Measurements from ENCODE around the gene DNAH14.
"Not testable (repeated sequence)": the region's sequence is repeated elsewhere in the genome, so short reads cannot be mapped to it uniquely, and the experiment has no call there.

DNAH14 gene

DNA sequence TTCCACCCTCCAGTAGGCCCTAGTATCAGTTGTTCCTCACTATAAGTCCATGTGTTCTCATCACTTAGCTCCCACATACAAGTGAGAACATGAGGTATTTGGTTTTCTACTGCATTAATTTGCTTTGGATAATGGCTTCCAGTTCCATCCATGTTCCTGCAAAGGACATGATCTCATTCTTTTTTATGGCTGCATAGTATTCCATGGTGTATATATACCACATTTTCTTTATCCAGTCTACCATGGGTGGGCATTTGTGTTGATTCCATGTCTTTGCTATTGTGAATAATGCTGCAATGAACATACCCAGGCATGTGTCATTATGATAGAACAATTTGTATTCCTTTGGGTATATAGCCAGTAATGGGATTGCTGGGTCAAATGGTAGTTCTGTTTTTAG, 218.3 kb downstream of the DNAH14 start:
- not testable (repeated sequence) for DNase-seq (ENCODE audit: low read depth, low spot score)

GRCh38 chr1:225152061-225152460, 222.6 kb downstream of the DNAH14 start:
- DNase-seq (ENCODE audit: low read depth, low spot score), result no peak

- DNase-seq (ENCODE audit: low read depth, low spot score), result no peak
Observed at GRCh38 chr1:225155555-225155954, 226.1 kb downstream of the DNAH14 start.

GRCh38 chr1:225156254-225156653, 226.8 kb downstream of the DNAH14 start:
- DNase-seq (ENCODE audit: low read depth, low spot score), result no peak

DNA sequence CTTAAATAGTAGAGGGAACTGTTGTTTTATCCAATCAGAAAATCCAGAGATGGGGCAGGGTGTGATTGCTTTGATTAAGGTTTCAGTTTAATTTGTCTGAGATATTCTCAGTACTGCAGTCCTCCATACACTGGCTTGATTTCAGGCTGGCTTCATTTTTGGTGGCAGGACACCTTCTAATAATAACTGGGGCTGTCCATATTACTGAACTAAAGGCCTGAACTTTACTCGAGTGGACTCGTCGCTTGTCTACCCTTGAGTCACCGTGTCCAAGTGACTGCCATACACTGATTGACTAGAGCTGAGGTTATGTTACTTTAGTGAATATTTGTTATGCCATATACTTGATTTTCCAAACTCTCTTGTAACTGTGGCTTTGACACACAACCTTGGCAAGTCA, 228.8 kb downstream of the DNAH14 start:
- DNase-seq (ENCODE audit: low read depth, low spot score), result no peak

DNA sequence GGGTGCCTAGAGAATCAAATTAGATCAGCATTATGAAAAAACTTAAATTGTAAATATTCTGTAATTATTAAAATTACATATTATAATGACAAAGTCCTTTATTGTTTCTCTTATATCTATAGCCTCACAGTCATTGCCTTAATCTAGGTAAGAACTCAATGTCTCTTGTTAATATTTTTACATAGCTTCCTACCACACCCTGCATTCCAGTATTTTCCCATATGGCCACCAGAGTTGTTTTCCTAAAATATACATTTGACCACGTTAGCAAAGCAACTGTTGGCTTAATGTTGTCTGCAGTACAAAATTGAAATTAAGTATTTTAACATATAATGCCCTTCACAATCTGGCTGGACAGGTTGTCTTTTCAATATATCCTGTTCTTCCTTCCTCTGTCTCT, 230.3 kb downstream of the DNAH14 start:
- DNase-seq (ENCODE audit: low read depth, low spot score), result no peak

DNA sequence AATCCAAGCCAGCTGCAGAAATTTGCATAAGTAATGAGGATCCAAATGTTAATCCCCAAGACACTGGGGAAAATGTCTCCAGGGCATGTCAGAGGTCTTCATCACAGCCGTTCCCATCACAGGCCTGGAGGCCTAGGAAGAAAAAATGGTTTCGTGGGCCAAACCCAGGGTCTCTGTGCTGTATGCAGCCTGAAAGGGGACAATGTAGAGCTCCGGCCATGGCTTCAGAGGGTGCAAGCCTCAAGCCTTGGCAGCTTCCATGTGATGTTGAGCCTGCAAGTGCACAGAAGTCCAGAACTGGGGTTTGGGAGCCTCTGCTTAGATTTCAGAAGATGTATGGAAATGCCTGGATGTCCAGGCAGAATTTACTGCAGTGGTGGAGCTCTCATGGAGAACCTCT, 247.9 kb downstream of the DNAH14 start:
- not testable (repeated sequence) for DNase-seq (ENCODE audit: low read depth, low spot score)

GRCh38 chr1:225179686-225180085, 250.2 kb downstream of the DNAH14 start:
- no peak for DNase-seq (ENCODE audit: low read depth, low spot score)

DNA sequence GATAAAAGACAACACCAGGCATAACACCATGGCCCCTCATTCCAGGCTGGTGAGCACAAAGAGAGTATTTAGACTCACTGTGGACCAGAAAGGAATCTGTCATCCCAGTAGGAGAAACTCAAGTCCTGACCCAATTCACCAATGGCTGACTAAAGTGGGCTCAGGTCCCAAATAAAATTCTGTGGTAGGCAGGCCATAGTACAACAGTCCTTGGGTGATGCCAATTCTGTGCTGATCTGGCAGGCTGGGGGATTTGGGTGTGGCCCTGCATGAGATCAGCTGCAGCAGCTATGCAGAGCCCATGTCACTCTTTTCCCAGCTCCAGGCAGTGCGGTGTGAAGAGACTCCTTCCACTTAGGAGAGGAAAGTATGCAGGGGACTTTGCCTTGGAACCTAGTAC, 253.2 kb downstream of the DNAH14 start:
- DNase-seq (ENCODE audit: low read depth, low spot score), result no peak

GRCh38 chr1:225191199-225191753, 261.8 kb downstream of the DNAH14 start:
- DNase-seq (ENCODE audit: low read depth, low spot score), result no peak

GRCh38 chr1:225201447-225201846, 272.0 kb downstream of the DNAH14 start:
- DNase-seq (ENCODE audit: low read depth, low spot score), result no peak

- DNase-seq (ENCODE audit: low read depth, low spot score), result no peak
Observed at GRCh38 chr1:225207791-225208190, 278.3 kb downstream of the DNAH14 start.

DNA sequence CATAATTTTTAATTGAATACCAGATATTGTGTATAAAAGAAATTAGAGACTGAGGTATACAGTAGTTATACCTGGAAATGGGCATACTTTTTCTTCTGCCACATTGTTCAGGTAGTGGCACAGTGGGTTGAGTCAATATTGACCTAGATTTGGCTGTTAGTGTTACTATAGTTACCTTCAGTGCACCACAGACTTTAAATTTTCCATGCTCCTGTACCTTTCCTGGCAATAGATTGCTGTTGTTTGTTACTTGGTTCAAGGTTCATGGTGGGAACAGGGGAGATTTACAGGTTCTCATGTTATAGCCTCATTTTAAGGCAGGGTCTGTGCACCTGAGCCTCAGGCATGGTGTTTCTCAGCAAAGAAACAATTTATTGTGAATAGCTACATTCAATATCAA, 279.7 kb downstream of the DNAH14 start:
- no peak for DNase-seq (ENCODE audit: low read depth, low spot score)

- DNase-seq (ENCODE audit: low read depth, low spot score), result not testable (repeated sequence)
Observed at GRCh38 chr1:225210180-225210579, 280.7 kb downstream of the DNAH14 start.

DNA sequence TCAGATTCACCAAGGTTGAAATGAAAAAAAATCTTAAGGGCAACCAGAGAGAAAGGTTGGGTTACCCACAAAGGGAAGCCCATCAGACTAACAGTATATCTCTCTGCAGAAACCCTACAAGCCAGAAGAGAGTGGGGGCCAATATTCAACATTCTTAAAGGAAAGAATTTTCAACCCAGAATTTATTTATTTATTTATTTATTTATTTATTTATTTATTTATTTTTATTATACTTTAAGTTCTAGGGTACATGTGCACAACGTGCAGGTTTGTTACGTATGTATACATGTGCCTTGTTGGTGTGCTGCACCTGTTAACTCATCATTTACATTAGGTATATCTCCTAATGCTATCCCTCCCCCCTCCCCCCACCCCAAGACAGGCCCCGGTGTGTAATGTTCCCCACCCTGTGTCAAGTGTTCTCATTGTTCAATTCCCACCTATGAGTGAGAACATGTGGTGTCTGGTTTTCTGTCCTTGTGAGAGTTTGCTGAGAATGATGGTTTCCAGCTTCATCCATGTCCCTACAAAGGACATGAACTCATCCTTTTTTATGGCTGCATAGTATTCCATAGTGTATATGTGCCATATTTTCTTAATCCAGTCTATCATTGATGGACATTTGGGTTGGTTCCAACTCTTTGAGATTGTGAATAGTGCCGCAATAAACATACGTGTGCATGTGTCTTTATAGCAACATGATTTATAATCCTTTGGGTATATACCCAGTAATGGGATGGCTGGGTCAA, 282.4 kb downstream of the DNAH14 start:
- DNase-seq (ENCODE audit: low read depth, low spot score), result not testable (repeated sequence)

GRCh38 chr1:225224287-225224686, 294.8 kb downstream of the DNAH14 start:
- no peak for DNase-seq (ENCODE audit: low read depth, low spot score)

GRCh38 chr1:225225681-225226080, 296.2 kb downstream of the DNAH14 start:
- no peak for DNase-seq (ENCODE audit: low read depth, low spot score)

DNA sequence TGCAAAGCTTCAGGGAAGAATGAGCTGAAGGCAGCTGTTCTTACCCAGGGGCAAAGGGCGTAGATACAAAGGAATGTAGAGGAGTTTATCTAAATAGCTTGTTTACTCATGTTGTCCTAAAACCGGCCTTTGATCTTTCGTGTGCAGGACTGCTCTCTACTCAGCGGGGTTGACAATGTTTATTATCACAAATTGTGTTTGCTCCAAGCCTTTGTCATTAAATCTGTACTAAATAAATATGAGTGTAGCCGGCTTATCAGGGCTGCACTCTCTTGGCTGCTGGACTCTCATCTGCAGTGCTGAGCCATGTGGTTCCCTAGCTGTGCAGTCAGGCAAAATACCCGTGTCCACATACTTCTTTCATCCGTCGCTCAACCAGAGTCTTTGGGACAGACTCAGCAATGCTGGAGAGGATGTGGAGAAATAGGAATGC, 299.4 kb downstream of the DNAH14 start:
- DNase-seq (ENCODE audit: low read depth, low spot score), result no peak

- not testable (repeated sequence) for DNase-seq (ENCODE audit: low read depth, low spot score)
Observed at GRCh38 chr1:225229429-225229828, 300.0 kb downstream of the DNAH14 start.

GRCh38 chr1:225230483-225230882, 301.0 kb downstream of the DNAH14 start:
- DNase-seq (ENCODE audit: low read depth, low spot score), result no peak

DNA sequence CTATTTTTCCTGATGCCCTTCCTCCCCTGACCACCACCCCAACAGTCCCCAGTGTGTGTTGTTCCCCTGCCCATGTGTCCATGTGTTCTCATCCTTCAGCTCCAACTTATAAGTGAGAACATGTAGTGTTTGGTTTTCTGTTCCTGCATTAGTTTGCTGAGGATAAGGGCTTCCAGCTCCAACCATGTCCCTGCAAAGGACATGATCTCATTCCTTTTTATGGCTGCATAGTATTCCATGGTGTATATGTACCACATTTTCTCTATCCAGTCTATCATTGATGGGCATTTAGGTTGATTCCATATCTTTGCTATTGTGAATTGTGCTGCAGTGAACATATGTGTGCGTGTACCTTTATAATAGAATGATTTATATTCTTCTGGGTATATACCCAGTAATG, 303.5 kb downstream of the DNAH14 start:
- DNase-seq (ENCODE audit: low read depth, low spot score), result not testable (repeated sequence)

- no peak for DNase-seq (ENCODE audit: low read depth, low spot score)
Observed at GRCh38 chr1:225242611-225243010, 313.1 kb downstream of the DNAH14 start.

DNA sequence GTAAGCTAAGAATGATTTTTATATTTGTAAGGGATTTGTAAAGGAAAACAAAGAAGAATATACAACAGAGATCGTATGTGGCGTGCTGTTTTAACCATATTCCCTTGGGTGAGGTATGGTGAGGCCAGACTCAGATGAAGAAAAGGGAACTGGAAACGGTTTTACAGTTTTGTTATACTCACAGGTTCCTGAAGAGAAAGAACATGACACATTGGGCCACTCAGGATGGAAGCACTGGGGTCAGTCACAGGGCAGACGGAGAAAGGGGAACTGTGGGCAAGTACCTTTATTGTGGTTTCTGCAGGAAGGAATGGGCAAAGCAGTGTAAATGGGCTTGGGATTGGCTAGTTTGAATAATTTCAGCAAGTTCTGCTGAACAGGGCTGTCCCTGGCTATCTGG, 321.0 kb downstream of the DNAH14 start:
- DNase-seq (ENCODE audit: low read depth, low spot score), result no peak
